ENCODE data around the gene P4HA1.

P4HA1 gene

GRCh38 chr10:73096449-73097304 is at the start of gene P4HA1:
TSS of gene P4HA1 (minus strand) at chr10:73096866. CDS start at chr10:73074883, 21,983 bp downstream.
- Mint-ChIP-seq H3K9me3 (no peaks in the 10 kb centered on the region), H3K27ac (peak within 1 kb of the TSS; percentile 97 to 99 (median 98)), H3K4me3 (peak within 1 kb of the TSS; percentile 93 to 96 (median 94)), H3K4me1 (peaks cover 43% of the 10 kb centered on the region), H3K27me3 (ENCODE audit: low read depth) (no peaks in the 10 kb centered on the region), H3K36me3 (ENCODE audit: low read depth) (peaks cover 8% of the 10 kb centered on the region)
- TF ChIP-seq CTCF (IDR thresholded peaks at IDR 0.05; ENCODE audit: unreplicated experiment in 3 of 3): peak; percentile 49 to 65 (median 54)

- no peak overlapping the region for H3K4me3 Mint-ChIP-seq
- TF ChIP-seq CTCF (IDR thresholded peaks at IDR 0.05; ENCODE audit: unreplicated experiment in 3 of 3): no peak
- no peak overlapping the region for H3K27ac Mint-ChIP-seq
Measured at GRCh38 chr10:73141603-73142002, 44.9 kb upstream of the P4HA1 start.

GRCh38 chr10:73139251-73139650 is 42.6 kb upstream of the P4HA1 start:
- no peak for TF ChIP-seq CTCF (IDR thresholded peaks at IDR 0.05; ENCODE audit: unreplicated experiment in 3 of 3)

More at GRCh38 chr10:73141603-73142002, 44.9 kb upstream of the P4HA1 start:
- Mint-ChIP-seq H3K27me3 (ENCODE audit: low read depth) (no peaks in the 10 kb centered on the region), H3K4me1 (no peaks in the 10 kb centered on the region), H3K36me3 (ENCODE audit: low read depth) (peaks cover 62% of the 10 kb centered on the region), H3K9me3 (no peaks in the 10 kb centered on the region)

GRCh38 chr10:73136627-73137026 is 40.0 kb upstream of the P4HA1 start:
- no peak for TF ChIP-seq CTCF (IDR thresholded peaks at IDR 0.05; ENCODE audit: unreplicated experiment in 3 of 3)
- no peak overlapping the region for H3K4me3 Mint-ChIP-seq
- no peak overlapping the region for H3K27ac Mint-ChIP-seq
- H3K9me3 Mint-ChIP-seq: no peaks in the 10 kb centered on the region
- peaks cover 70% of the 10 kb centered on the region for H3K36me3 Mint-ChIP-seq (ENCODE audit: low read depth)
- no peaks in the 10 kb centered on the region for H3K4me1 Mint-ChIP-seq
- no peaks in the 10 kb centered on the region for H3K27me3 Mint-ChIP-seq (ENCODE audit: low read depth)

More at GRCh38 chr10:73139251-73139650, 42.6 kb upstream of the P4HA1 start:
- no peaks in the 10 kb centered on the region for H3K4me1 Mint-ChIP-seq
- peaks cover 63% of the 10 kb centered on the region for H3K36me3 Mint-ChIP-seq (ENCODE audit: low read depth)
- H3K27me3 Mint-ChIP-seq (ENCODE audit: low read depth): no peaks in the 10 kb centered on the region
- H3K27ac Mint-ChIP-seq: no peak overlapping the region
- no peaks in the 10 kb centered on the region for H3K9me3 Mint-ChIP-seq
- H3K4me3 Mint-ChIP-seq: no peak overlapping the region

- TF ChIP-seq CTCF (IDR thresholded peaks at IDR 0.05; ENCODE audit: unreplicated experiment in 3 of 3): no peak
- no peaks in the 10 kb centered on the region for H3K9me3 Mint-ChIP-seq
- no peak overlapping the region for H3K4me3 Mint-ChIP-seq
- no peaks in the 10 kb centered on the region for H3K4me1 Mint-ChIP-seq
- no peaks in the 10 kb centered on the region for H3K27me3 Mint-ChIP-seq (ENCODE audit: low read depth)
- peaks cover 76% of the 10 kb centered on the region for H3K36me3 Mint-ChIP-seq (ENCODE audit: low read depth)
- no peak overlapping the region for H3K27ac Mint-ChIP-seq
Measured at GRCh38 chr10:73134727-73135126, 38.1 kb upstream of the P4HA1 start.
